Measurements from ENCODE around the gene CACNA1I. TPM values are rescaled to one million over a fixed set of nuclear protein-coding genes. Genes with fewer than 3 reads are reported as not detected.

Gene CACNA1I
- total and polyA plus RNA-seq, 2 of the 8 experiments (the other 6 are each of a cell fraction or from before 2014, with no cell fraction given), result 0.77 to 1.2 TPM

DNA sequence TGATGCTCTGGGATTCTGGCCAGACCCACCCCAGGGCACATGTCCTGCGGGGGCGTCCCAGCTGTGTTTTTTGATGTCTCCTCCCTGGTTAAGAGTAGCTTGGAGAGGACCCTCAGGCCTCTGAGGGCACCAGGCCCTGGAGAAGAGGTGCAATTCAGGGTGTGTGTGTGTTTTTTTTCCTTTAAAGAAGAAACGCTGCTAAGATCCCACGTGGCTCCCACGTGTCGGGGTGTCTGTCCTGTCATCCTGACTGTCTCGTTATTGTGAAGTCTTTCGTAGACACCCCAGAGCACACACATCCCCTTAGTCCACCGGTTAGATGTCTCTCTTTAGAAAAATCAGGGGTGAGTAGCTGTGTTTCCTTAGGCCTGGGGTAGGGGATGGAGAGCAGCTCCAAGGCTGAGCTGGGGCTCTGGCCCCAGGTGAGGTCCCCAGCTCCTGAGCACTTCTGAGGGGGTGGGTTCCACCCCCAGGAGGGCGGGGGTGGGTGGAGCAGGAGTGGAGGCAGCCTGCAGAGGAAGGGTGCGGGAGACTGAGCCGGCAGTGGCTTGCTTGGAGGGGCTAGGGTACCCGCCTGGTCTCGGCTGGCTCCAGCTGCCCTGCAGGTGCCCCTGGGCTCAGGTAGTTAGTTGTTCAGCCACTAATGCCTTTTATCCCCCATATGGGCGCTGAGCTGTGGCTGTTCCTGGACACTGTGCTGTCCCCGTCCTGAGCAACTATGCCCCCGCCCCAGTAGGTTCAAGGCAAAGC is 116.4 kb downstream of the CACNA1I start:
- no peak overlapping the region for H2AFZ ChIP-seq (ENCODE audit: low read length)
- H3K18ac ChIP-seq (ENCODE audit: extremely low read depth, low read length), result no peak overlapping the region
- POLR2A ChIA-PET (ENCODE audit: partially characterized antibody), result interaction anchor here (0.6 to 2.4 kb wide), 3 partner anchors 21 to 246 kb away, joined by 3 to 5 read pairs (median 3); no protein-coding TSS in a partner anchor
- no peak overlapping the region for H2AK5ac ChIP-seq (ENCODE audit: low read depth, low read length)
- H3K23ac ChIP-seq (ENCODE audit: insufficient read length), result no peak overlapping the region
- no peak overlapping the region for H3K9ac ChIP-seq (replicated peaks in 1 of 4; ENCODE audit: extremely low read depth in 1 of 4, low read depth in 3 of 4, low read length in 3 of 4)
- H3K9me3 ChIP-seq (ENCODE audit: insufficient read depth in 2 of 2, low read depth in 1 of 2, low read length in 1 of 2), result no peaks in the 10 kb centered on the region
- DNase-seq (ENCODE audit: low read depth in 1 of 2, low spot score in 2 of 2) (no peak), FAIRE-seq (no peak)
- H3K4me3 ChIP-seq (ENCODE audit: extremely low read depth in 1 of 4, insufficient read depth in 2 of 4, low read depth in 3 of 4, low read length in 4 of 4), result no peak overlapping the region
- peaks cover 0 to 16% (median 5%) of the 10 kb centered on the region in 4 experiments; a peak in 5 of 7 replicates for H3K4me1 ChIP-seq (replicated peaks in 1 of 4; ENCODE audit: control insufficient read depth in 3 of 4, insufficient read depth in 4 of 4, low read length in 3 of 4)
- no peak overlapping the region for H3K4me2 ChIP-seq (ENCODE audit: insufficient read depth in 1 of 2, low read depth in 2 of 2, low read length in 2 of 2)
- no peak overlapping the region for H2BK120ac ChIP-seq (replicated peaks; ENCODE audit: low read depth, low read length)
- no peaks in the 10 kb centered on the region for H3K79me1 ChIP-seq (ENCODE audit: low read depth, low read length)
- no peaks in the 10 kb centered on the region for H3K27me3 ChIP-seq (replicated peaks in 1 of 4; ENCODE audit: control insufficient read depth in 3 of 4, extremely low read depth in 1 of 4, insufficient read depth in 3 of 4, low read length in 3 of 4)
- H3K27ac ChIP-seq (ENCODE audit: low read depth, low read length), result no peak overlapping the region
- H3K4ac ChIP-seq (replicated peaks; ENCODE audit: insufficient read length, low read depth, low read length), result no peak overlapping the region
- no peak overlapping the region for H3K56ac ChIP-seq (replicated peaks; ENCODE audit: insufficient read length, low read depth, low read length)
- no peak overlapping the region for H2BK12ac ChIP-seq (ENCODE audit: low read depth, low read length)
- WGBS, 2 experiments (ENCODE audit: extremely low coverage in 1 of 2, insufficient coverage in 1 of 2, insufficient read length in 1 of 2, insufficient replicate concordance in 2 of 2, low coverage in 1 of 2, low lambda C conversion rate in 2 of 2, missing lambda C conversion rate in 1 of 2), result 83% methylated on average over 17 of the region's 17 CpGs; no CpG with 5 or more reads in 1 of the 2 experiments
- H4K8ac ChIP-seq (ENCODE audit: extremely low read depth, insufficient read depth, low read length), result no peak overlapping the region
- no peaks in the 10 kb centered on the region for H3K79me2 ChIP-seq (ENCODE audit: control insufficient read depth in 1 of 2, insufficient read depth in 2 of 2, low read length in 2 of 2)
- no peak overlapping the region for H2BK20ac ChIP-seq (ENCODE audit: low read length)
- H2BK5ac ChIP-seq (ENCODE audit: low read depth, low read length), result no peak overlapping the region
- no peak overlapping the region for H4K5ac ChIP-seq (ENCODE audit: insufficient read length, low read depth, low read length)
- H3K23me2 ChIP-seq (ENCODE audit: low read depth, low read length), result no peaks in the 10 kb centered on the region
- no peaks in the 10 kb centered on the region for H3K36me3 ChIP-seq (ENCODE audit: control insufficient read depth in 2 of 4, insufficient read depth in 4 of 4, low read length in 3 of 4)
- H2BK15ac ChIP-seq (ENCODE audit: low read length), result no peak overlapping the region
- no peak overlapping the region for H3K14ac ChIP-seq (ENCODE audit: insufficient read length)
- CTCF ChIA-PET (ENCODE audit: partially characterized antibody), result interaction anchor here (0.9 to 1.3 kb wide), 4 partner anchors 13 to 151 kb away, joined by 3 to 5 read pairs (median 4); no protein-coding TSS in a partner anchor
- H4K20me1 ChIP-seq (replicated peaks in 1 of 2; ENCODE audit: control insufficient read depth in 1 of 2, insufficient read depth in 2 of 2, low read length in 2 of 2), result peaks cover 0 to 2% of the 10 kb centered on the region in 2 experiments
- no peak overlapping the region for H4K91ac ChIP-seq (replicated peaks; ENCODE audit: insufficient read length, low read length)
- TF ChIP-seq SIN3A (conservative IDR thresholded peaks at IDR 0.05 in 1 of 2, IDR thresholded peaks at IDR 0.05 in 1 of 2; ENCODE audit: low read depth in 1 of 2, low read length in 2 of 2) (no peak), SP4 (IDR thresholded peaks at IDR 0.05; ENCODE audit: low read length) (no peak), PHF8 (conservative IDR thresholded peaks at IDR 0.05; ENCODE audit: low read depth, low read length) (no peak), SRF (IDR thresholded peaks at IDR 0.05; ENCODE audit: low read depth, low read length) (no peak), KDM4A (IDR thresholded peaks at IDR 0.05; ENCODE audit: low read depth, low read length, severe bottlenecking) (no peak), JUND (IDR thresholded peaks at IDR 0.05; ENCODE audit: low read length) (no peak), BACH1 (IDR thresholded peaks at IDR 0.05; ENCODE audit: low read length) (no peak), NANOG (IDR thresholded peaks at IDR 0.05; ENCODE audit: insufficient read depth, low read depth, low read length, poor library complexity, severe bottlenecking) (no peak), ZNF274 (IDR thresholded peaks at IDR 0.05; ENCODE audit: borderline replicate concordance, extremely low read depth, low read length) (no peak)
- TF ChIP-seq, protein P1, sequence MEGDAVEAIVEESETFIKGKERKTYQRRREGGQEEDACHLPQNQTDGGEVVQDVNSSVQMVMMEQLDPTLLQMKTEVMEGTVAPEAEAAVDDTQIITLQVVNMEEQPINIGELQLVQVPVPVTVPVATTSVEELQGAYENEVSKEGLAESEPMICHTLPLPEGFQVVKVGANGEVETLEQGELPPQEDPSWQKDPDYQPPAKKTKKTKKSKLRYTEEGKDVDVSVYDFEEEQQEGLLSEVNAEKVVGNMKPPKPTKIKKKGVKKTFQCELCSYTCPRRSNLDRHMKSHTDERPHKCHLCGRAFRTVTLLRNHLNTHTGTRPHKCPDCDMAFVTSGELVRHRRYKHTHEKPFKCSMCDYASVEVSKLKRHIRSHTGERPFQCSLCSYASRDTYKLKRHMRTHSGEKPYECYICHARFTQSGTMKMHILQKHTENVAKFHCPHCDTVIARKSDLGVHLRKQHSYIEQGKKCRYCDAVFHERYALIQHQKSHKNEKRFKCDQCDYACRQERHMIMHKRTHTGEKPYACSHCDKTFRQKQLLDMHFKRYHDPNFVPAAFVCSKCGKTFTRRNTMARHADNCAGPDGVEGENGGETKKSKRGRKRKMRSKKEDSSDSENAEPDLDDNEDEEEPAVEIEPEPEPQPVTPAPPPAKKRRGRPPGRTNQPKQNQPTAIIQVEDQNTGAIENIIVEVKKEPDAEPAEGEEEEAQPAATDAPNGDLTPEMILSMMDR (IDR thresholded peaks at IDR 0.05; ENCODE audit: control extremely low read depth in 1 of 3, insufficient read depth in 1 of 3, low read depth in 1 of 3, low read length in 3 of 3), result no peak
